Measurements from ENCODE around the gene AGPAT4.
"Not testable (repeated sequence)": the region's sequence is repeated elsewhere in the genome, so short reads cannot be mapped to it uniquely, and the experiment has no call there.

AGPAT4 gene

DNA sequence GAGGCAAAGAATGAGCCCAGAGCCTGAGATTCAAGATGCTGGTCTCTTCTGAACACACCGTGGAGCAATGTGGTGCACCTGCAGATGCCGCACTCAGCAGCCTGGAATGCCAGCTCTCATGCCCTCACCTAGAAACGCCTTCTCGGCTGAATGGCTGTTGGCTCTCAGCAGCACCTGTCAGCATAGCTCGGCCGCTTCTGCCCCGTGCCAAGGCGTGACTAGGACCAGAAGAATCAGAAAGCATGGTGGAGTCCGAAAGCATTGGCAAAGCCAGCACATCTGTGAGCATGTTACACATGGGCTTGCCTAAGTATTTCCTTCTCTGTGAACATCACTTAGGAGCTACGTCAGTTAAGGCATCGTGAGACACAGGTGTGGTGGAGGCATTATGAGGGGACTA, 141.5 kb downstream of the AGPAT4 start:
- DNase-seq = peak in 1 of 10 donors; percentile 73
- intact Hi-C loops (cut with DNase I) = no loop called here

DNA sequence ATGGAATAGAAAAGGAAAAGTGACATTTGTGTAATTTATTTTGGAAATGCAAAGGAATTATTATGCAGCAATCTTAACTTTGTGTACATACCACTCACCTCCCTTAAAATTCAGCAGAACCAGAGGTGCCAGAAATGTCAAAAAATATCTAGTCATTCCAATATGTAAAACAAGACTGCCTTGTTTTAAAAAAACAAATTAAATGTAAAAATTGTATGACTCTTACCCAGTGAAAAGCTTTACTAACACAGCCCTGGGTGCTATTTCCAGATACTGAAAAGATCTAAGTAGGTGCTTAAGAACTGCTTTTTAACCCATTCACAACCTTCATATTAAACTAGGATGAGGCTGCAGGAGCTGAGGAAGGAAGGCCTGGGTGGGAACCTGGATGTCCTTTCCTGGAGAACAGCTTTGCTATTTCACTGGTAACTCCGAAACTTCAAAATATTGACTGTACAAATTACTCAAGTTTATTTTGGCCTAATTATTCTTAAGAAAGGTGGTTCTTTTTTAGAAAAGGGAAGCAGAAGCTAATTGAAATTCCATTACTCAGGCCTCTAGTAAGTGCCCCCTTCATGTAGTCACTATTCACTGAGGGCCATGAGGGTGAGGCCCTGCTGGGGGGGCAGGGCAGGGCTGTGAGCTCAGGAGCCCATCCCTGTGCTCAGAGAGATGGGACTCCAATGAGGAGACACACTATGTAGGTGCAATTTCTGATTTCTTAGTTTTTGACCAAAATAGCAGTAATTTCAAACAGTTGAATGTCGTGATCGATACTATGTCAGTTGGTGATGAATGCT, 142.7 kb downstream of the AGPAT4 start:
- intact Hi-C loops (cut with DNase I) = no loop called here
- DNase-seq = no peak

DNA sequence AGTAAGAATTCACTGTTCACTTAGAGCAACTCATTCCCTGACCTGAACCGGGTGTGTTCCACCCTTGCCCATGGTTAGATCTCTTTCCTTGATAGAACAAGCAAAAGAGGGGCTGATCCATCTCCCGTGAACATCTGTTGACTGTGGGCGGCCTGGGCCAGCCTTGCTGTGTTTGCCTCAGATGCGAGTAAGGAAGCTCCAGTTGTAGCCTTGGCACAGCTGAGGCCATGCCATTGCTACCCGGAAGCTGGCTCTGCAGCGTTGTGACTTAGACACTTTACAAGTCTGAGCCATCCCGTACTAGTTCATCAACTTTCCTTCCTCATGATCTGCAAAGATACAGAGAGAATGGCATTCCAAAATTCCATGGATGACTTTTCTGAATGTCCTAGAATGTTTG, 143.3 kb downstream of the AGPAT4 start:
- intact Hi-C loops (cut with DNase I) = no loop called here

DNA sequence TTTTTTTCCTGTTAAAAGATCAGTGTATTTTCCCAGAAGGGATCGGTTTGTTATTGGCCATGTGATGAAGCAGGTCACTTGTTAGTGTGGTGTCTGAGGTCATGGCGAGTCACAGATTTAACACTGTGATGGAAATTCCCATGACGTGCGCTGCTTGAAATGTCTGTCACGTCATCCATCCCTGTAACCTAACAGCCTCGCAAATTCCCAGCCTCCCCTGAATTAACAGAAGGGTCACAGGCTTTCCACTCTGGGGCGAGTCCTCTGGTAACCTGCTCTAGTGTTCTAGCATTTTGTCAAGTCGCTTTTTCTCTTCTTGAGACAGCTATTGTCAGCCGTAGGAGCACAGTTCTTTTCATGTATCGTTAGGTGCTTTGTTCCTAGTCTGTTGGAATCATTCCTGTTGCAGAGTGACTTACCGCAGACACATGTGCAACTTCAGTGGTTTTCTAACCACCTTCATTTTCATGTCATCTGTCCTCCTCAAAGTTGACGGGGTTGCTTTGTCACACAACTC, 145.1 kb downstream of the AGPAT4 start:
- intact Hi-C loops (cut with DNase I) = no loop called here
- no peak for DNase-seq

More for the DNA sequence above, 143.3 kb downstream of the AGPAT4 start:
- no peak for DNase-seq

DNA sequence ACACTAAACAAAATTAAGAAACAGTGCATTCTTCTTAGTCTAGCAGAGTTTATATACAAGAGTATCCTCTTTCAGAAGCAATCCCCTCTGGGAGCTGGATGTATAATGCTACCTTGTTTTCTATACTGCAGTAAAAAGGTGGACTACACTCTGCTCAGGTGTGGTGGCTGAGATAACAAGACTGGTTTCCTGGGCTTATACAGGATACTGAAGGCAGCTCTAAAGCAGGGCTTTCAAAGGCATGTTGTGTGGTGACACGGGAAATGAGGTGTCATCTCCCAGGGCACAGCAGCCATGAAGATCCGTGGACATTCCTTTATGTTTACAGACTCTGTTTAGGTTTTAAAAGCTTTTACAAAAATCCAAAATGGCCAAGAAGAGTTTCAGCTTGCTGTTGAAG, 145.6 kb downstream of the AGPAT4 start:
- intact Hi-C loops (cut with DNase I) = no loop called here
- DNase-seq = no peak

DNA sequence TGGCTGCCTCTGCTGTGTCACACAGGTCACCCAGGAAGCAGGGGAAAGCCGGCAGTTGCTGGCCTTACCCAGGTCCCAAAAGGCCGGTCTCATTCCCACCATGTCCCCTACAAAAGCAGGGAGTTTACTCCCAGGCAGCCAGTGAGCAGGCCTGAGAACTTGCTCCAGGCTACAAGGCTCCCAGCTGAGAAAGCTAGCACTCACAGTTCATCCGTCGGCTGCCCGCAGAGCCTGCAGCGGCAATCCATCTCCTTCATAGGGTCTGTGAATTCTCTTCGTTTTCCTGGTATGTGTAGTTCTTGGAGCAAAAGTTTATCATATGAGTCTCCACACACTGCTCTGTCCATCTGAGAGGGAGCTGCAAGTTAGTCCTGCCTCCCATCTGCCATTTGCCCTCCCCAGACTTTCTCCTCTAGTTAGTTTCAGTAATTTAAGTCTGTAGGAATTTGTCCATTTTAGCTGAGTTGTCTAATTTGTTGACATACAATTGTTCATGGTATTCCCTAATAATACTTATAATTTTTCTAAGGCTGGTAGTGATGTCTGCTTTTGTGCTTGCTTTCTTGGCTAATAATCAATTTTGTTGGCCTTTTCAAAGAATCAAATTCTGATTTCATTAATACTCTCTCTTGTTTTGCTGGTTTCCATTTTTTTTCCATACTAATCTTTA, 146.7 kb downstream of the AGPAT4 start:
- intact Hi-C loops (cut with DNase I) = no loop called here
- no peak for DNase-seq

DNA sequence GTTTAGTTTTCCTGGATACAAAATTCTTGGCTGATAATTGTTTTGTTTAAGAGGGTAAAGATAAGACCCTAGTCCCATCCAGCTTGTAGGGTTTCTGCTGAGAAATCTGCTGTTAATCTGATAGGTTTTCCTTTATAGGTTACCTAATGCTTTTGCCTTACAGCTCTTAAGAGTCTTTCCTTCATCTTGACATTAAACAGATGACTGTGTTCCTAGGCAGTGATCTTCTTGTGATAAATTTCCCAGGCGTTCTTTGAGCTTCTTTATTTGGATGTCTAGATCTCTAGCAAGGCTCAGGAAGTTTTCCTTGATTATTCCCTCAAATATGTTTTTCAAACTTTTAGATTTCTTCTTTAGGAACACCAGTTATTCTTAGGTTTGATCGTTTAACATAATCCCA, 148.3 kb downstream of the AGPAT4 start:
- intact Hi-C loops (cut with DNase I) = no loop called here
- DNase-seq = no peak

DNA sequence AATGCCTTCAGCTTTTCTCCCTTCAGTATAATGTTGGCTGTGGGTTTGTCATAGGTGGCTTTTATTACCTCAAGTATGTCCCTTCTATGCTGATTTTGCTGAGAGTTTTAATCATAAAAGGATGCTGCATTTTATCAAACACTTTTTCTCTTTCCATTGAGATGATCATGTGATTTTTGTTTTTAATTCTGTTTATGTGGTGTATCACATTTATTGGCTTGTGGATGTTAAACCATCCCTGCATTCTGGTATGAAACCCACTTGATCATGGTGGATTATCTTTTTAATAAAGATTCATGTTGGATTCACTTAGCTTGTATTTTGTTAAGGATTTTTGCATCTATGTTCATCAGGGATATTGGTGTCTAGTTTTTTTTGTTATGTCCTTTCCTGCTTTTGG, 150.5 kb downstream of the AGPAT4 start:
- intact Hi-C loops (cut with DNase I); DNase-seq: not testable (repeated sequence)

DNA sequence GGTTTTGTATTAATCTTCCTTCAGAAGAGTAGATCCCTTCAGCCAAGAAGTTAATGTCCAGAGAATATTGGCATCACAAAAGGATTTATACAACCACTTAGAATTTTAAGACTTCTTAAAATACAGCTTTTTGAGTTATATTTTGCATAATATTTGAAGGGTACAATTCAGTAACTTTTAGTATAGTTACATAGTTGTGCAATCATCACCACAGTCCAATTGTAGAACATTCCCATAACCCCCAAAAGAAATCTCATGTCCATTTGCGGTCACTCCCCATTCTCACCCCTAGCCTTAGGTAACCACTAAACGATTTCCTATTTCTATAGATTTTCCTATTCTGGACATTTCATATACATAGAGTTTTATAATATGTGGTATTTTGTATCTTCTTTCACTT, 155.9 kb downstream of the AGPAT4 start:
- DNase-seq = no peak
- intact Hi-C loops (cut with DNase I) = no loop called here

DNA sequence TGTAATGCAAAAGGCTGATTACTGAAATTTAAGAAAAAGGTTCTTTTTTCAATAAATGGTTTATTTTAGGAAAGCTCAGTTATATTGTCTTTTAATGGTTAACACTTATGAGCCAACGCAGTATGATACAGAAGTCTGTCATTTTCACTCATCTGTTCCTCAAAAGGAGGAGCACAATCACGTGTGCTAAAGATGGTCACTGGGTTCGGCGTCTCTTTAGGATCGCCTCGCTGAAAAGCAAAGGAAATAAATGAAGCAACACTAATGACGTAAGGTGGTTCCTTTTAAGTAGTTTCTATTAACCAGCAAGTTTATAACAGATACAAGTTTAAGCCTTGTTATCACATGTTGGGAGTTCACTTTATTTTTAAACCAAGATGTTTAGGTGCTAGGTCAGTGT, 156.6 kb downstream of the AGPAT4 start:
- DNase-seq = no peak
- intact Hi-C loops (cut with DNase I) = no loop called here

DNA sequence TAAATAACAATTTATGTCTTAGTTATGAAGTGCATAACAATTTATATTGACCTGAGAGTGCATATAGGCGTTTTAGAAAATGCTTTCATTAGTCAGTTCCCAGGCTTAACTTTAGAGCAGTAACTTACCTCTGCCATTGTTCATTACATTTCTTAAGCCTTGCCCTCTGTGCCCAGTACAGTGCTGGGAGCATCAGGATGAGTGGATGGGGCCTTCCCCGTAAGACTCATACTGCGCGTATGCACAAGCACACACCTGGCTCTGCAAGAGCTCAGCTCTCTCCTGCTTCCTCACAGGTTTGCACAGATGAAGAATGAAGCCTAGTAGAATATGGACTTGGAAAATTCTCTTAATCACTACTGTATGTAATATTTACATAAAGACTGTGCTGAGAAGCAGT, 157.3 kb downstream of the AGPAT4 start:
- intact Hi-C loops (cut with DNase I) = no loop called here
- DNase-seq = no peak

DNA sequence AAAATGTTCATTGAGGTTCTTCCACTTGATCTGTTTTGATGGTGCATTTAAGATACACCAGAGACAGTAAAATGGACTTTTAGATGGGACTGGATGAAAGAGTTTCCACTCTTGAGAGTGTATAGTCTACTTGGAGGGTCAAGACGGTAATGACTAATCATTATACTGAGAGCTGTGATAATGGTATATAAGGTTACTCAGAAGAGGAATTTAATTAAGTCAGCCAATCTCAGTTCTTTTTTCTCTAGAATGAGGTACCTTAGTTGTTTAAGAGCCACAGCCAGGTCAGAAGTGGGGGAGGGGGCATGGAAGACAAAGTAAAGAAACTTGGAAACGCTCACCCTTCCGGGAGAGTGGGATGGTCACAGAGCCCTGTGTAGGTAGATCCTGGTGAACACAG, 158.4 kb downstream of the AGPAT4 start:
- no peak for DNase-seq
- intact Hi-C loops (cut with DNase I) = no loop called here

DNA sequence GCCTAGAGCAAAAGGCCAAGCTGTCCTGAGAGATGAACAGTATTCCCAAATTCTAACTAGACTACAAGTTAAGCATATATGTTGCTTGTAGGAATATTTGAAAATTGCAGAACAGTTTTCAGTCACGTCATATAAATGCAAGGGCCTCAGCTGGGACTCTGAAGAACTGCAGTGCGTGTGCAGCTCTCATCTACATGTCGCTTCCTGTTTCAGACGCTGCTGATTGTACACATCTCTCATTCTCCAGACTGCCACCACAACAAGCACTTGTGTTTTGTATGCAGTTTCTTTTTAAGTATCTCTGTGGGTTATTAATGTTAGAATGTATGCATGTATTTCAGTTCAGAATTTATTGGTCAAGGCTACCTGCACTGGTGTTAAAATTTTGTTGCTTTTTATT, 162.6 kb downstream of the AGPAT4 start:
- DNase-seq = peak in 1 of 10 donors; percentile 61
- intact Hi-C loops (cut with DNase I) = no loop called here

DNA sequence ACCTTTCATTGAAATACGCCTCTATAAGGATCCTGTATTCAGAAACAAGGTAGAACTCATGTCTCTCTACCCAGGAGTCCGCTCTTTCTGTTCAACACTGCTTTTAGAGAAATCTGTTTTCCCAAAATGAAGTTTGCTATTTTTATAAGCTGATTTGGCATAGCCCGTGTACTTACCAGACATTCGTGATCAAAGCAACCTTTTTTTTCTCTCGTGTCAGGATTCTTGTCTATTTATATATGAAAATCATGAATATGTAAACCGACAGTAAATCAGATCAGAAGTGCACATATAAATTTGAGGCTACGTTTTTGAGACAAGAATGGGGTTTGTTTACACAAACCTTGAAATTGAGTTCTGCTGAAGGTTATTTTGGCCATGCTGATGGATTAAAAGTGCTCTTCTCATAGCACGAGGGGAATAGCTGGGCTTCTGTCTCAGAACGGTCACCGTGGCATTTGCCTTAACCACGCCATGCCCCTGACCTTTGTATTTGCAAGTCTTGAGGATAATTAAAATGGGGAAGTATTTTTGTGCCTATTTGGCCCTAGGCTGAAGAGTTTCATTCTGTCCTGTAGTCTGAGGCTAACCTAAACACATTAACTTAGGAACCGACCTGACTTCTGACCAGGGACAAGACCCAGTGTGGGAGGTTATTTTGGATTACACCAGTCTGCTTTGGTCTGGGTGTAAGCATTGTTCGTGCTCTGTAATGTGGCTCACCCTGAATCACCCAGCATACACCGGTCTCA, 163.7 kb downstream of the AGPAT4 start:
- no peak for DNase-seq
- intact Hi-C loops (cut with DNase I) = no loop called here

DNA sequence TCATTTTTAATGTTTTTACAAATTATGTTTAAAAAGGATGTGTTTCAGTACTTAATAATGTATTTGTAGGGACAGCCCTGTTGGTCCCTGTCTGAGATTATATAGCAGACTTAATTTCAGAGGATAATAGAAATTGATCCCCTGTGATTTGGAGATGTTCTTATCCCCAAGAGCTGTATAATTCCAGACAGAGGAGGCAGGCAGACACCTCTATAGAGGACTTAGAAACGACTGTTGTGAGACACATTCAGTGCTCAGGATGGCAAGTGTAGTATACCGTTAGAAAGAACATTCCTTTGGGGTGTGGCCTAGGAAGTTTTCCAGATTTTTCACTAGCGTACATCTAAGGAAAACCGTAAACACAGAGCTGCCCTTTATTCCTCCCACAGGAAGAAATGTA, 164.5 kb downstream of the AGPAT4 start:
- intact Hi-C loops (cut with DNase I) = no loop called here
- no peak for DNase-seq

DNA sequence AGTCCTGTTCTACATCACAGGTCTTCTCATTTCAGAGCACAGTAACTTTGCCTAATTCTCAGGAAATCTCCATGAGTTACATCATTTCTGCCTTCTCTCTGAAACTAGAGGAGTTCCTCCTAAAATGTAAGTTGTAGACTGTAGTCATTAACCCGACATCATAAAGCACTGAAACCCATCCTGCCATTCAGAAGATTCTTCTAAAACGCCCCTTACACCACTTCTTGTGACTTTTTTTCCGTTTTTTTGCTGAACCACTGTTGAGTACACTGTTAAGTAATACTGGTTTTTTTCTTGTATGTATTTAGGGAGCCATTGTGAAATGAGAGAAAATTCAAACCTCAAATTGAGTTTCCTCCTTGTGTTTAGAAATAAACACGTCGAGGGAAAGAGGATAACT, 164.9 kb downstream of the AGPAT4 start:
- intact Hi-C loops (cut with DNase I) = no loop called here
- no peak for DNase-seq

DNA sequence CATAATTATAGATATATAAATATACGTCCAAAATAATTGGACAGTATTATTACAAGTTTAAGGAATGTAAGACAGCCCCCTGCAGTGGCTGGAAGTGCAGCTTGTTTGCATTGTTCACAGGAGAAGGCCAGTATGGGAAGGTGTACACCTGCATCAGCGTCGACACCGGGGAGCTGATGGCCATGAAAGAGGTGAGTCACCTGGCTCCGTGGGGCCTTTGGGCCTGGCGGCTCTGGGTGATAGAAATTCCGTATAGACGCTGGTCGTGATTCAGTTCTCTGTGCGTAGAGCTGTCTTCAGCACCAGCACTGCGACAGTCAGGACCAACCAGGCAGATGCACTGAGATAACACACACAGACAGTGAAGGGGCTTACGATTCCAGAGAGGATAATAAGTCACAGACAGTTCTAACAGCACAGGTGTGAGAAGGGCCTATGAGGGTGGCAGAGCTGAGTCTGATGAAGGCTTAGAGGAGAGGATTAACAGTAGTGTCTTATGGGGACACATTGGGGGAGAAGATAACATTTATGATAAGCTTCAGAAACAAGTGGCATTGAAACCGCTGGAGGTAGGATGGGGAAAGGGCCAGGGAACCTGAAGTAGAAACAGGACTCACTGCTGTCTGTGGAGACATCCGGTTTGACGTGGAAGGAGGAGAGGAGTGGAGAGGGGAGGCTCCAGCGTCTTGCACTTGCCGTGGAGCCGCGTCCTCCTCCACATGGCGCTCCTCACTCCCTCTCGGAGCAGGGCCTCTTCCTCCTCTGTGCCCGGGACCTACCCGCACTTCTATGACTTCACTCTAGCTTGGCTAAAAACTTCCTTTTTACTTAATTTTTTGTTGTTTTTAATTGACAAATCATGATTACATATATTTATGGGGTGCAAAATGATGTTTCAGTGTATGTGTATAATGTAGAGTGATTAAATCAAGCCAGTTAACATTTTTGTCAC, 165.8 kb downstream of the AGPAT4 start:
- DNase-seq = peak in 1 of 10 donors; percentile 70
- intact Hi-C loops (cut with DNase I) = no loop called here

DNA sequence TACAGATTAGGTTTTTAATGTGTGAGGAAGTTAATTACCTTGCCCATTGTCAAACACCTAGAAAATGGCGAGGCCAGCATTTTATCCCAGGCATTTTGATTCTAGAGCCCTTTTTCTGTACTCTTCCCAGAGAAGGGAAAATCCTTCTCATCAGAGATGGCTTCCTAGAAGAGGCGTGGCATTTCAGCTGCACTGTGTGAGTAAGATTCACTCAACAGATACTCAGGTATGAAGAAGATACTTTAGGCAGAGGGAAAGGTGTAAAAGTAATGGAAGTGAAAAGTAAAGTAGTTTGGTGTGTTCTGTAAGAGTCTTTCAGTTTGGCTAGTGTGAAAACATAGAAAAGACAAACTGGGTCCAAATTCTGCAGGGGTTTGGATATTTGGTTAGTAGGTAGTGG, 168.5 kb downstream of the AGPAT4 start:
- DNase-seq = no peak
- intact Hi-C loops (cut with DNase I) = no loop called here

DNA sequence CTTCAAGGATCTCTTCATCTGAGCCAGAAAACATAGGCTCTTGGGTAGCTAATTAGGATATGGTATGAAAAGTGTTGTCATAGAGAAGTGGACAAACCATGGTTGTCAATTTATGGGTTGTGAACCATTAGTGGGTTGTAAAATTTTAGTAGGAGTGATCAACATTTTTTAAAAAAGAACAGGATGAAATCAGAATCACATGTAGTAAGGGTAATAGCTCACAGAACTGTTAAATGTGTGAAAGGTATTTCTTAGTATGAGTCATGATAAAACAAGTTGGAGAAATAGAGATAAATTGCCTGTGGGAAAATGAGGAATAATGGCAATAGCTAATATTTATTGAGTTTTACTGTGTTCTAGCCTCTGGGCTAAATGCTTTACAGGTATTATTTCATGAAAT, 168.9 kb downstream of the AGPAT4 start:
- no peak for DNase-seq
- intact Hi-C loops (cut with DNase I) = loop anchor here (5.0 kb wide), 1 partner anchor 173 kb away; no protein-coding TSS in a partner anchor

DNA sequence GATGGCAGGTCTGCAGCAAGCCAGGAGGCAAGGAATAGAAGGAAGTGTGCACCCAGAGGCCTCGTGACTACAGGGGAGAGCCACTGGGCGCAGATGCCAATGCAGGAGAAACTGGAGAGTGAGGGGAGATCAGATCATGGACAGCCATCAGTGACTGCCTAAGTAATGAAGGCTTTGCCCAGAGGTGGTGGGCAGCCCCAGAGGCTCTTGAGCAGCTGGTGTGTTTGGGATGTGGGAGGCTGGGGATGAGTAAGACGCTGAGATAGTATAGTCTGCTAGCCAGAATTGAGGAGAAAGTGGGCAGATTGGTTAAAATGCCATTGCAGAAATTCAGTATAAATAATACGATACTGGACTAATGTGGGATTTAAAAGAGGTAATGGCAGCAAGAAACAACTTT, 170.4 kb downstream of the AGPAT4 start:
- peak in 3 of 10 donors; percentile 55 to 90 (median 81) for DNase-seq
- intact Hi-C loops (cut with DNase I) = loop anchor here (5.0 kb wide), 1 partner anchor 171 kb away; no protein-coding TSS in a partner anchor

Measured in posterior cingulate gyrus (tissue), 11 donors.